GM23338 (cell line): Measurements from ENCODE around the gene DMBT1. TPM values are rescaled to one million over a fixed set of nuclear protein-coding genes. Genes with fewer than 3 reads are reported as not detected.

Source experiments
- ATAC-seq: fragments of 200-7000 bp; cut with Tn5 transposase; 3 replicates; pipeline ENCODE4 v1.9.1; 2020
- DNase-seq: peaks from one replicate; pipeline ENCODE4 v3.0.0-alpha.2; 2015; ENCODE audit warnings: low spot score
- H2AFZ ChIP-seq: fragments of 200-600 bp; sonication (generic); 2 replicates; pipeline ENCODE4 v1.8.0; 2016; ENCODE audit warnings: antibody characterized with exemption, mild to moderate bottlenecking, moderate library complexity
- H3F3A ChIP-seq: fragments of 200-600 bp; sonication (generic); replicated peaks from 2 replicates; pipeline ENCODE4 v1.8.0; 2017; ENCODE audit warnings: antibody characterized with exemption, mixed run types, low read depth
- H3K27ac ChIP-seq: fragments of 200-600 bp; sonication (generic); 2 replicates; pipeline ENCODE4 v1.6.1; 2016; ENCODE audit warnings: low read depth
- H3K27me3 ChIP-seq: fragments of 200-600 bp; sonication (generic); 2 replicates; pipeline ENCODE4 v1.8.0; 2016; ENCODE audit warnings: mild to moderate bottlenecking, mixed run types, moderate library complexity; ENCODE audit not compliant: insufficient read depth
- H3K36me3 ChIP-seq: fragments of 200-600 bp; sonication (generic); 2 replicates; pipeline ENCODE4 v1.8.0; 2016; ENCODE audit warnings: mild to moderate bottlenecking; ENCODE audit not compliant: insufficient read depth
- H3K4me1 ChIP-seq: fragments of 200-600 bp; sonication (generic); 2 replicates; pipeline ENCODE4 v1.8.0; 2016; ENCODE audit warnings: mild to moderate bottlenecking, moderate library complexity; ENCODE audit not compliant: insufficient read depth
- H3K4me2 ChIP-seq: fragments of 200-600 bp; sonication (generic); 2 replicates; pipeline ENCODE4 v1.7.1; 2017; ENCODE audit warnings: mixed run types
- H3K4me3 ChIP-seq: fragments of 200-600 bp; sonication (generic); 2 replicates; pipeline ENCODE4 v1.6.1; 2016; ENCODE audit warnings: mixed run types
- H3K79me2 ChIP-seq: fragments of 200-600 bp; sonication (generic); replicated peaks from 2 replicates; pipeline ENCODE4 v1.8.0; 2017; ENCODE audit warnings: mild to moderate bottlenecking; ENCODE audit not compliant: insufficient read depth
- H3K9me2 ChIP-seq: fragments of 200-600 bp; sonication (generic); 2 replicates; pipeline ENCODE4 v1.8.0; 2017; ENCODE audit not compliant: insufficient read depth
- H4K20me1 ChIP-seq: fragments of 200-600 bp; sonication (generic); replicated peaks from 2 replicates; pipeline ENCODE4 v1.8.0; 2017; ENCODE audit warnings: mild to moderate bottlenecking; ENCODE audit not compliant: insufficient read depth
- H3K27ac Mint-ChIP-seq: 2 replicates; pipeline ENCODE4 v1.8.0; 2020; ENCODE audit warnings: inconsistent platforms, mild to moderate bottlenecking, moderate library complexity, mixed read lengths
- H3K27me3 Mint-ChIP-seq: 3 replicates; pipeline ENCODE4 v1.8.0; 2022; ENCODE audit warnings: low read depth, mild to moderate bottlenecking, moderate library complexity, mixed read lengths, inconsistent platforms; ENCODE audit not compliant: insufficient read depth, poor library complexity
- H3K36me3 Mint-ChIP-seq: 3 replicates; pipeline ENCODE4 v1.8.0; 2021; ENCODE audit warnings: low read depth, mild to moderate bottlenecking, inconsistent platforms, moderate library complexity, mixed read lengths
- H3K4me1 Mint-ChIP-seq: 3 replicates; pipeline ENCODE4 v1.8.0; 2020; ENCODE audit warnings: mild to moderate bottlenecking, inconsistent platforms, mixed read lengths
- H3K4me3 Mint-ChIP-seq: 3 replicates; pipeline ENCODE4 v1.8.0; 2021; ENCODE audit warnings: moderate library complexity, mild to moderate bottlenecking, inconsistent platforms, mixed read lengths
- H3K9me3 Mint-ChIP-seq: 3 replicates; pipeline ENCODE4 v1.8.0; 2020; ENCODE audit warnings: moderate library complexity, mild to moderate bottlenecking, inconsistent platforms, mixed read lengths
- CREB1 ChIP-seq: fragments of 250-450 bp; sonication (Bioruptor Pico); IDR thresholded peaks from 2 replicates; pipeline ENCODE4 v1.5.0; 2020; ENCODE audit warnings: low read depth, mild to moderate bottlenecking, moderate library complexity
- EZH2 ChIP-seq: fragments of 200-600 bp; sonication (generic); IDR thresholded peaks from one replicate; pipeline ENCODE4 v1.8.0; 2017; ENCODE audit warnings: antibody characterized with exemption, mild to moderate bottlenecking, low read depth; ENCODE audit not compliant: unreplicated experiment
- EZH2phosphoT487 ChIP-seq: fragments of 200-600 bp; sonication (generic); IDR thresholded peaks from one replicate; pipeline ENCODE4 v1.8.1; 2018; ENCODE audit warnings: antibody characterized with exemption; ENCODE audit not compliant: unreplicated experiment
- JUNB ChIP-seq: IDR thresholded peaks from one replicate; pipeline ENCODE4 v1.6.1; 2016; ENCODE audit warnings: antibody characterized with exemption; ENCODE audit not compliant: unreplicated experiment
- NANOG ChIP-seq: IDR thresholded peaks from 2 replicates; pipeline ENCODE4 v1.6.1; 2016; ENCODE audit warnings: antibody characterized with exemption, borderline replicate concordance
- POLR2AphosphoS5 ChIP-seq: IDR thresholded peaks from 2 replicates; pipeline ENCODE4 v1.6.1; 2016; ENCODE audit warnings: antibody characterized with exemption, low read depth
- STAT1 ChIP-seq: IDR thresholded peaks from one replicate; pipeline ENCODE4 v1.6.1; 2016; ENCODE audit warnings: antibody characterized with exemption; ENCODE audit not compliant: unreplicated experiment
- ZNF114 ChIP-seq: fragments of 250-450 bp; sonication (Bioruptor Pico); IDR thresholded peaks from 2 replicates; pipeline ENCODE4 v1.5.0; 2020; ENCODE audit warnings: mild to moderate bottlenecking, moderate library complexity
- ZNF331 ChIP-seq: fragments of 250-450 bp; sonication (Bioruptor Pico); IDR thresholded peaks from 2 replicates; pipeline ENCODE4 v1.5.0; 2020; ENCODE audit warnings: low read depth, mild to moderate bottlenecking, moderate library complexity
- polyA plus RNA-seq: library from polyadenylated mRNA; unstranded; fragments of >200 nt; fragmentation: Nextera tagmentation; extraction: Ambion mirVana; gene quantifications from 2 replicates; pipeline ENCODE4 v1.2.1, GENCODE V29; 2016
- total RNA-seq: library from RNA; depleted of rRNA; stranded (reverse); fragments of >200 nt; shearing (Covaris generic); gene quantifications from 2 replicates; pipeline ENCODE4 v1.2.3, GENCODE V29; 2014
- TF ChIP-seq, protein P1 (sequence below): fragments of 250-450 bp; sonication (Bioruptor Pico); IDR thresholded peaks from 2 replicates; pipeline ENCODE4 v1.5.0; 2020; ENCODE audit warnings: mild to moderate bottlenecking, moderate library complexity
- TF ChIP-seq, protein P2 (sequence below): IDR thresholded peaks from 2 replicates; pipeline ENCODE4 v1.6.1; 2016; ENCODE audit warnings: antibody characterized with exemption
- TF ChIP-seq, protein P3 (sequence below): IDR thresholded peaks from one replicate; pipeline ENCODE4 v1.6.1; 2018; ENCODE audit warnings: antibody characterized with exemption; ENCODE audit not compliant: unreplicated experiment
- TF ChIP-seq, protein P4 (sequence below), 2 experiments: fragments of 200-600 bp in 1 of 2; sonication (generic) in 1 of 2; conservative IDR thresholded peaks; 2 replicates each; pipeline versions ENCODE4 v1.5.1 to v1.6.1; 2016 to 2017; ENCODE audit warnings: antibody characterized with exemption in 2 of 2, low read depth in 2 of 2, mild to moderate bottlenecking in 2 of 2, moderate library complexity in 1 of 2

DMBT1 gene
- total and polyA plus RNA-seq, 2 experiments from 2014 or later, result 0.03 to 0.05 TPM

DNA sequence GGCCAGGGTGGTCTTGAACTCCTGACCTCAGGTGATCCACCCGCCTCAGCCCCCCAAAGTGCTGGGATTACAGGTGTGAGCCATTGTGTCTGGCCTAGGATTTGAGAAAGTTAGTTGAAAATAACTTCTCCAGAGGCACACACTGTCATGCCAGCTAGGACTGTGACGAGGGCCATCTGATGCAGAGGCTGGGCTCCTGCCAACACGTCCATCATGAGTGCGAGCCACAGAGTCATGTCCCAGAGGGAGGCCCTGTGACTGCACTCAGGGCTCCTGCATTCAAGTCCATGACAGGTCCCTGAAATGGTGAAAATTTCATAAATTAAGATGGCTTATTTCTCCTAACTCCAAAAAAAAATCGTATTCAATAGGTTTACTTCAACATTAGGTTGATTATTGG, 122.0 kb downstream of the DMBT1 start:
- DNase-seq (no peak), ATAC-seq (no peak)
- Mint-ChIP-seq H3K27me3 (peaks cover 3% of the 10 kb centered on the region), H3K4me3 (no peak overlapping the region), H3K4me1 (no peaks in the 10 kb centered on the region), H3K27ac (no peak overlapping the region), H3K36me3 (no peaks in the 10 kb centered on the region), H3K9me3 (peaks cover 6% of the 10 kb centered on the region; the same call in 2 of the 3 replicates)
- Histone ChIP-seq H3K27me3 (no peaks in the 10 kb centered on the region), H3K27ac (no peak overlapping the region), H3K36me3 (no peaks in the 10 kb centered on the region), H3F3A (no peaks in the 10 kb centered on the region), H3K4me3 (no peak overlapping the region), H3K9me2 (0 out of 2 replicates have a peak, but pooled peaks cover 4% of the 10 kb centered on the region), H3K79me2 (no peaks in the 10 kb centered on the region), H3K4me2 (no peak overlapping the region), H2AFZ (no peak overlapping the region), H4K20me1 (no peaks in the 10 kb centered on the region), H3K4me1 (no peaks in the 10 kb centered on the region)
- no peak for TF ChIP-seq NANOG
- no peak for TF ChIP-seq ZNF114 (CRISPR knock-in tag)
- TF ChIP-seq ZNF331 (CRISPR knock-in tag), result no peak
- TF ChIP-seq POLR2AphosphoS5, result no peak
- TF ChIP-seq, protein P1, sequence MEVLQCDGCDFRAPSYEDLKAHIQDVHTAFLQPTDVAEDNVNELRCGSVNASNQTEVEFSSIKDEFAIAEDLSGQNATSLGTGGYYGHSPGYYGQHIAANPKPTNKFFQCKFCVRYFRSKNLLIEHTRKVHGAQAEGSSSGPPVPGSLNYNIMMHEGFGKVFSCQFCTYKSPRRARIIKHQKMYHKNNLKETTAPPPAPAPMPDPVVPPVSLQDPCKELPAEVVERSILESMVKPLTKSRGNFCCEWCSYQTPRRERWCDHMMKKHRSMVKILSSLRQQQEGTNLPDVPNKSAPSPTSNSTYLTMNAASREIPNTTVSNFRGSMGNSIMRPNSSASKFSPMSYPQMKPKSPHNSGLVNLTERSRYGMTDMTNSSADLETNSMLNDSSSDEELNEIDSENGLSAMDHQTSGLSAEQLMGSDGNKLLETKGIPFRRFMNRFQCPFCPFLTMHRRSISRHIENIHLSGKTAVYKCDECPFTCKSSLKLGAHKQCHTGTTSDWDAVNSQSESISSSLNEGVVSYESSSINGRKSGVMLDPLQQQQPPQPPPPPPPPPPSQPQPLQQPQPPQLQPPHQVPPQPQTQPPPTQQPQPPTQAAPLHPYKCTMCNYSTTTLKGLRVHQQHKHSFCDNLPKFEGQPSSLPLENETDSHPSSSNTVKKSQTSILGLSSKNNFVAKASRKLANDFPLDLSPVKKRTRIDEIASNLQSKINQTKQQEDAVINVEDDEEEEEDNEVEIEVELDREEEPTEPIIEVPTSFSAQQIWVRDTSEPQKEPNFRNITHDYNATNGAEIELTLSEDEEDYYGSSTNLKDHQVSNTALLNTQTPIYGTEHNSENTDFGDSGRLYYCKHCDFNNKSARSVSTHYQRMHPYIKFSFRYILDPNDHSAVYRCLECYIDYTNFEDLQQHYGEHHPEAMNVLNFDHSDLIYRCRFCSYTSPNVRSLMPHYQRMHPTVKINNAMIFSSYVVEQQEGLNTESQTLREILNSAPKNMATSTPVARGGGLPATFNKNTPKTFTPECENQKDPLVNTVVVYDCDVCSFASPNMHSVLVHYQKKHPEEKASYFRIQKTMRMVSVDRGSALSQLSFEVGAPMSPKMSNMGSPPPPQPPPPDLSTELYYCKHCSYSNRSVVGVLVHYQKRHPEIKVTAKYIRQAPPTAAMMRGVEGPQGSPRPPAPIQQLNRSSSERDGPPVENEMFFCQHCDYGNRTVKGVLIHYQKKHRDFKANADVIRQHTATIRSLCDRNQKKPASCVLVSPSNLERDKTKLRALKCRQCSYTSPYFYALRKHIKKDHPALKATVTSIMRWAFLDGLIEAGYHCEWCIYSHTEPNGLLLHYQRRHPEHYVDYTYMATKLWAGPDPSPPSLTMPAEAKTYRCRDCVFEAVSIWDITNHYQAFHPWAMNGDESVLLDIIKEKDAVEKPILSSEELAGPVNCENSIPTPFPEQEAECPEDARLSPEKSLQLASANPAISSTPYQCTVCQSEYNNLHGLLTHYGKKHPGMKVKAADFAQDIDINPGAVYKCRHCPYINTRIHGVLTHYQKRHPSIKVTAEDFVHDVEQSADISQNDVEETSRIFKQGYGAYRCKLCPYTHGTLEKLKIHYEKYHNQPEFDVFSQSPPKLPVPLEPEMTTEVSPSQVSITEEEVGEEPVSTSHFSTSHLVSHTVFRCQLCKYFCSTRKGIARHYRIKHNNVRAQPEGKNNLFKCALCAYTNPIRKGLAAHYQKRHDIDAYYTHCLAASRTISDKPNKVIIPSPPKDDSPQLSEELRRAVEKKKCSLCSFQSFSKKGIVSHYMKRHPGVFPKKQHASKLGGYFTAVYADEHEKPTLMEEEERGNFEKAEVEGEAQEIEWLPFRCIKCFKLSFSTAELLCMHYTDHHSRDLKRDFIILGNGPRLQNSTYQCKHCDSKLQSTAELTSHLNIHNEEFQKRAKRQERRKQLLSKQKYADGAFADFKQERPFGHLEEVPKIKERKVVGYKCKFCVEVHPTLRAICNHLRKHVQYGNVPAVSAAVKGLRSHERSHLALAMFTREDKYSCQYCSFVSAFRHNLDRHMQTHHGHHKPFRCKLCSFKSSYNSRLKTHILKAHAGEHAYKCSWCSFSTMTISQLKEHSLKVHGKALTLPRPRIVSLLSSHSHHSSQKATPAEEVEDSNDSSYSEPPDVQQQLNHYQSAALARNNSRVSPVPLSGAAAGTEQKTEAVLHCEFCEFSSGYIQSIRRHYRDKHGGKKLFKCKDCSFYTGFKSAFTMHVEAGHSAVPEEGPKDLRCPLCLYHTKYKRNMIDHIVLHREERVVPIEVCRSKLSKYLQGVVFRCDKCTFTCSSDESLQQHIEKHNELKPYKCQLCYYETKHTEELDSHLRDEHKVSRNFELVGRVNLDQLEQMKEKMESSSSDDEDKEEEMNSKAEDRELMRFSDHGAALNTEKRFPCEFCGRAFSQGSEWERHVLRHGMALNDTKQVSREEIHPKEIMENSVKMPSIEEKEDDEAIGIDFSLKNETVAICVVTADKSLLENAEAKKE (CRISPR knock-in tag), result no peak
- TF ChIP-seq, protein P2, sequence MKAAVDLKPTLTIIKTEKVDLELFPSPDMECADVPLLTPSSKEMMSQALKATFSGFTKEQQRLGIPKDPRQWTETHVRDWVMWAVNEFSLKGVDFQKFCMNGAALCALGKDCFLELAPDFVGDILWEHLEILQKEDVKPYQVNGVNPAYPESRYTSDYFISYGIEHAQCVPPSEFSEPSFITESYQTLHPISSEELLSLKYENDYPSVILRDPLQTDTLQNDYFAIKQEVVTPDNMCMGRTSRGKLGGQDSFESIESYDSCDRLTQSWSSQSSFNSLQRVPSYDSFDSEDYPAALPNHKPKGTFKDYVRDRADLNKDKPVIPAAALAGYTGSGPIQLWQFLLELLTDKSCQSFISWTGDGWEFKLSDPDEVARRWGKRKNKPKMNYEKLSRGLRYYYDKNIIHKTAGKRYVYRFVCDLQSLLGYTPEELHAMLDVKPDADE, result no peak
- TF ChIP-seq, protein P3, sequence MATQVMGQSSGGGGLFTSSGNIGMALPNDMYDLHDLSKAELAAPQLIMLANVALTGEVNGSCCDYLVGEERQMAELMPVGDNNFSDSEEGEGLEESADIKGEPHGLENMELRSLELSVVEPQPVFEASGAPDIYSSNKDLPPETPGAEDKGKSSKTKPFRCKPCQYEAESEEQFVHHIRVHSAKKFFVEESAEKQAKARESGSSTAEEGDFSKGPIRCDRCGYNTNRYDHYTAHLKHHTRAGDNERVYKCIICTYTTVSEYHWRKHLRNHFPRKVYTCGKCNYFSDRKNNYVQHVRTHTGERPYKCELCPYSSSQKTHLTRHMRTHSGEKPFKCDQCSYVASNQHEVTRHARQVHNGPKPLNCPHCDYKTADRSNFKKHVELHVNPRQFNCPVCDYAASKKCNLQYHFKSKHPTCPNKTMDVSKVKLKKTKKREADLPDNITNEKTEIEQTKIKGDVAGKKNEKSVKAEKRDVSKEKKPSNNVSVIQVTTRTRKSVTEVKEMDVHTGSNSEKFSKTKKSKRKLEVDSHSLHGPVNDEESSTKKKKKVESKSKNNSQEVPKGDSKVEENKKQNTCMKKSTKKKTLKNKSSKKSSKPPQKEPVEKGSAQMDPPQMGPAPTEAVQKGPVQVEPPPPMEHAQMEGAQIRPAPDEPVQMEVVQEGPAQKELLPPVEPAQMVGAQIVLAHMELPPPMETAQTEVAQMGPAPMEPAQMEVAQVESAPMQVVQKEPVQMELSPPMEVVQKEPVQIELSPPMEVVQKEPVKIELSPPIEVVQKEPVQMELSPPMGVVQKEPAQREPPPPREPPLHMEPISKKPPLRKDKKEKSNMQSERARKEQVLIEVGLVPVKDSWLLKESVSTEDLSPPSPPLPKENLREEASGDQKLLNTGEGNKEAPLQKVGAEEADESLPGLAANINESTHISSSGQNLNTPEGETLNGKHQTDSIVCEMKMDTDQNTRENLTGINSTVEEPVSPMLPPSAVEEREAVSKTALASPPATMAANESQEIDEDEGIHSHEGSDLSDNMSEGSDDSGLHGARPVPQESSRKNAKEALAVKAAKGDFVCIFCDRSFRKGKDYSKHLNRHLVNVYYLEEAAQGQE, result no peak
- TF ChIP-seq CREB1 (CRISPR knock-in tag), result no peak
- no peak for TF ChIP-seq EZH2phosphoT487
- no peak for TF ChIP-seq EZH2
- TF ChIP-seq, protein P4, sequence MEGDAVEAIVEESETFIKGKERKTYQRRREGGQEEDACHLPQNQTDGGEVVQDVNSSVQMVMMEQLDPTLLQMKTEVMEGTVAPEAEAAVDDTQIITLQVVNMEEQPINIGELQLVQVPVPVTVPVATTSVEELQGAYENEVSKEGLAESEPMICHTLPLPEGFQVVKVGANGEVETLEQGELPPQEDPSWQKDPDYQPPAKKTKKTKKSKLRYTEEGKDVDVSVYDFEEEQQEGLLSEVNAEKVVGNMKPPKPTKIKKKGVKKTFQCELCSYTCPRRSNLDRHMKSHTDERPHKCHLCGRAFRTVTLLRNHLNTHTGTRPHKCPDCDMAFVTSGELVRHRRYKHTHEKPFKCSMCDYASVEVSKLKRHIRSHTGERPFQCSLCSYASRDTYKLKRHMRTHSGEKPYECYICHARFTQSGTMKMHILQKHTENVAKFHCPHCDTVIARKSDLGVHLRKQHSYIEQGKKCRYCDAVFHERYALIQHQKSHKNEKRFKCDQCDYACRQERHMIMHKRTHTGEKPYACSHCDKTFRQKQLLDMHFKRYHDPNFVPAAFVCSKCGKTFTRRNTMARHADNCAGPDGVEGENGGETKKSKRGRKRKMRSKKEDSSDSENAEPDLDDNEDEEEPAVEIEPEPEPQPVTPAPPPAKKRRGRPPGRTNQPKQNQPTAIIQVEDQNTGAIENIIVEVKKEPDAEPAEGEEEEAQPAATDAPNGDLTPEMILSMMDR (conservative IDR thresholded peaks at IDR 0.05; ENCODE audit: low read depth in 2 of 2), result no peak
- TF ChIP-seq JUNB, result no peak
- TF ChIP-seq STAT1, result no peak
